Measurements from ENCODE around the gene LTBP3.

LTBP3 gene

DNA sequence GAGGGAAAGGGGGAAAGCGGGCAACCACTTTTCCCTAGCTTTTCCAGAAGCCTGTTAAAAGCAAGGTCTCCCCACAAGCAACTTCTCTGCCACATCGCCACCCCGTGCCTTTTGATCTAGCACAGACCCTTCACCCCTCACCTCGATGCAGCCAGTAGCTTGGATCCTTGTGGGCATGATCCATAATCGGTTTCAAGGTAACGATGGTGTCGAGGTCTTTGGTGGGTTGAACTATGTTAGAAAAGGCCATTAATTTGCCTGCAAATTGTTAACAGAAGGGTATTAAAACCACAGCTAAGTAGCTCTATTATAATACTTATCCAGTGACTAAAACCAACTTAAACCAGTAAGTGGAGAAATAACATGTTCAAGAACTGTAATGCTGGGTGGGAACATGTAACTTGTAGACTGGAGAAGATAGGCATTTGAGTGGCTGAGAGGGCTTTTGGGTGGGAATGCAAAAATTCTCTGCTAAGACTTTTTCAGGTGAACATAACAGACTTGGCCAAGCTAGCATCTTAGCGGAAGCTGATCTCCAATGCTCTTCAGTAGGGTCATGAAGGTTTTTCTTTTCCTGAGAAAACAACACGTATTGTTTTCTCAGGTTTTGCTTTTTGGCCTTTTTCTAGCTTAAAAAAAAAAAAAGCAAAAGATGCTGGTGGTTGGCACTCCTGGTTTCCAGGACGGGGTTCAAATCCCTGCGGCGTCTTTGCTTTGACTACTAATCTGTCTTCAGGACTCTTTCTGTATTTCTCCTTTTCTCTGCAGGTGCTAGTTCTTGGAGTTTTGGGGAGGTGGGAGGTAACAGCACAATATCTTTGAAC is 52.5 kb downstream of the LTBP3 start:
- DNase-seq = no peak

DNA sequence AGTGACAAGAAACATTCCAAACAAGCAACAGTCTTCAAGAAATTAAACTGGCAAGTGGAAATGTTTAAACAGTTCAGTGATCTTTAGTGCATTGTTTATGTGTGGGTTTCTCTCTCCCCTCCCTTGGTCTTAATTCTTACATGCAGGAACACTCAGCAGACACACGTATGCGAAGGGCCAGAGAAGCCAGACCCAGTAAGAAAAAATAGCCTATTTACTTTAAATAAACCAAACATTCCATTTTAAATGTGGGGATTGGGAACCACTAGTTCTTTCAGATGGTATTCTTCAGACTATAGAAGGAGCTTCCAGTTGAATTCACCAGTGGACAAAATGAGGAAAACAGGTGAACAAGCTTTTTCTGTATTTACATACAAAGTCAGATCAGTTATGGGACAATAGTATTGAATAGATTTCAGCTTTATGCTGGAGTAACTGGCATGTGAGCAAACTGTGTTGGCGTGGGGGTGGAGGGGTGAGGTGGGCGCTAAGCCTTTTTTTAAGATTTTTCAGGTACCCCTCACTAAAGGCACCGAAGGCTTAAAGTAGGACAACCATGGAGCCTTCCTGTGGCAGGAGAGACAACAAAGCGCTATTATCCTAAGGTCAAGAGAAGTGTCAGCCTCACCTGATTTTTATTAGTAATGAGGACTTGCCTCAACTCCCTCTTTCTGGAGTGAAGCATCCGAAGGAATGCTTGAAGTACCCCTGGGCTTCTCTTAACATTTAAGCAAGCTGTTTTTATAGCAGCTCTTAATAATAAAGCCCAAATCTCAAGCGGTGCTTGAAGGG is 53.3 kb downstream of the LTBP3 start:
- DNase-seq = no peak

GRCh38 chr11:65503949-65504673 is 54.0 kb downstream of the LTBP3 start:
- DNase-seq = no peak

GRCh38 chr11:65503368-65503948 is 54.7 kb downstream of the LTBP3 start:
- DNase-seq = no peak

DNA sequence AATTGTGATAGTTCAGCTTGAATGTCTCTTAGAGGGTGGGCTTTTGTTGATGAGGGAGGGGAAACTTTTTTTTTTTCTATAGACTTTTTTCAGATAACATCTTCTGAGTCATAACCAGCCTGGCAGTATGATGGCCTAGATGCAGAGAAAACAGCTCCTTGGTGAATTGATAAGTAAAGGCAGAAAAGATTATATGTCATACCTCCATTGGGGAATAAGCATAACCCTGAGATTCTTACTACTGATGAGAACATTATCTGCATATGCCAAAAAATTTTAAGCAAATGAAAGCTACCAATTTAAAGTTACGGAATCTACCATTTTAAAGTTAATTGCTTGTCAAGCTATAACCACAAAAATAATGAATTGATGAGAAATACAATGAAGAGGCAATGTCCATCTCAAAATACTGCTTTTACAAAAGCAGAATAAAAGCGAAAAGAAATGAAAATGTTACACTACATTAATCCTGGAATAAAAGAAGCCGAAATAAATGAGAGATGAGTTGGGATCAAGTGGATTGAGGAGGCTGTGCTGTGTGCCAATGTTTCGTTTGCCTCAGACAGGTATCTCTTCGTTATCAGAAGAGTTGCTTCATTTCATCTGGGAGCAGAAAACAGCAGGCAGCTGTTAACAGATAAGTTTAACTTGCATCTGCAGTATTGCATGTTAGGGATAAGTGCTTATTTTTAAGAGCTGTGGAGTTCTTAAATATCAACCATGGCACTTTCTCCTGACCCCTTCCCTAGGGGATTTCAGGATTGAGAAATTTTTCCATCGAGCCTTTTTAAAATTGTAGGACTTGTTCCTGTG is 55.4 kb downstream of the LTBP3 start:
- DNase-seq = peak; percentile 54

DNA sequence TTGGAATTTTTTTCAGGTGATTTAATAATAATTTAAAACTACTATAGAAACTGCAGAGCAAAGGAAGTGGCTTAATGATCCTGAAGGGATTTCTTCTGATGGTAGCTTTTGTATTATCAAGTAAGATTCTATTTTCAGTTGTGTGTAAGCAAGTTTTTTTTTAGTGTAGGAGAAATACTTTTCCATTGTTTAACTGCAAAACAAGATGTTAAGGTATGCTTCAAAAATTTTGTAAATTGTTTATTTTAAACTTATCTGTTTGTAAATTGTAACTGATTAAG is 55.9 kb downstream of the LTBP3 start:
- DNase-seq = no peak

DNA sequence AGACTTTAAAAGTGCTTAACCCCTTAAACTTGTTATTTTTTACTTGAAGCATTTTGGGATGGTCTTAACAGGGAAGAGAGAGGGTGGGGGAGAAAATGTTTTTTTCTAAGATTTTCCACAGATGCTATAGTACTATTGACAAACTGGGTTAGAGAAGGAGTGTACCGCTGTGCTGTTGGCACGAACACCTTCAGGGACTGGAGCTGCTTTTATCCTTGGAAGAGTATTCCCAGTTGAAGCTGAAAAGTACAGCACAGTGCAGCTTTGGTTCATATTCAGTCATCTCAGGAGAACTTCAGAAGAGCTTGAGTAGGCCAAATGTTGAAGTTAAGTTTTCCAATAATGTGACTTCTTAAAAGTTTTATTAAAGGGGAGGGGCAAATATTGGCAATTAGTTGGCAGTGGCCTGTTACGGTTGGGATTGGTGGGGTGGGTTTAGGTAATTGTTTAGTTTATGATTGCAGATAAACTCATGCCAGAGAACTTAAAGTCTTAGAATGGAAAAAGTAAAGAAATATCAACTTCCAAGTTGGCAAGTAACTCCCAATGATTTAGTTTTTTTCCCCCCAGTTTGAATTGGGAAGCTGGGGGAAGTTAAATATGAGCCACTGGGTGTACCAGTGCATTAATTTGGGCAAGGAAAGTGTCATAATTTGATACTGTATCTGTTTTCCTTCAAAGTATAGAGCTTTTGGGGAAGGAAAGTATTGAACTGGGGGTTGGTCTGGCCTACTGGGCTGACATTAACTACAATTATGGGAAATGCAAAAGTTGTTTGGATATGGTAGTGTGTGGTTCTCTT is 56.5 kb downstream of the LTBP3 start:
- DNase-seq = no peak

GRCh38 chr11:65501186-65501471 is 57.0 kb downstream of the LTBP3 start:
- DNase-seq = no peak

DNA sequence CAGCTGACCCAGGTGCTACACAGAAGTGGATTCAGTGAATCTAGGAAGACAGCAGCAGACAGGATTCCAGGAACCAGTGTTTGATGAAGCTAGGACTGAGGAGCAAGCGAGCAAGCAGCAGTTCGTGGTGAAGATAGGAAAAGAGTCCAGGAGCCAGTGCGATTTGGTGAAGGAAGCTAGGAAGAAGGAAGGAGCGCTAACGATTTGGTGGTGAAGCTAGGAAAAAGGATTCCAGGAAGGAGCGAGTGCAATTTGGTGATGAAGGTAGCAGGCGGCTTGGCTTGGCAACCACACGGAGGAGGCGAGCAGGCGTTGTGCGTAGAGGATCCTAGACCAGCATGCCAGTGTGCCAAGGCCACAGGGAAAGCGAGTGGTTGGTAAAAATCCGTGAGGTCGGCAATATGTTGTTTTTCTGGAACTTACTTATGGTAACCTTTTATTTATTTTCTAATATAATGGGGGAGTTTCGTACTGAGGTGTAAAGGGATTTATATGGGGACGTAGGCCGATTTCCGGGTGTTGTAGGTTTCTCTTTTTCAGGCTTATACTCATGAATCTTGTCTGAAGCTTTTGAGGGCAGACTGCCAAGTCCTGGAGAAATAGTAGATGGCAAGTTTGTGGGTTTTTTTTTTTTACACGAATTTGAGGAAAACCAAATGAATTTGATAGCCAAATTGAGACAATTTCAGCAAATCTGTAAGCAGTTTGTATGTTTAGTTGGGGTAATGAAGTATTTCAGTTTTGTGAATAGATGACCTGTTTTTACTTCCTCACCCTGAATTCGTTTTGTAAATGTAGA is 57.6 kb downstream of the LTBP3 start:
- peak; percentile 38 for DNase-seq

DNA sequence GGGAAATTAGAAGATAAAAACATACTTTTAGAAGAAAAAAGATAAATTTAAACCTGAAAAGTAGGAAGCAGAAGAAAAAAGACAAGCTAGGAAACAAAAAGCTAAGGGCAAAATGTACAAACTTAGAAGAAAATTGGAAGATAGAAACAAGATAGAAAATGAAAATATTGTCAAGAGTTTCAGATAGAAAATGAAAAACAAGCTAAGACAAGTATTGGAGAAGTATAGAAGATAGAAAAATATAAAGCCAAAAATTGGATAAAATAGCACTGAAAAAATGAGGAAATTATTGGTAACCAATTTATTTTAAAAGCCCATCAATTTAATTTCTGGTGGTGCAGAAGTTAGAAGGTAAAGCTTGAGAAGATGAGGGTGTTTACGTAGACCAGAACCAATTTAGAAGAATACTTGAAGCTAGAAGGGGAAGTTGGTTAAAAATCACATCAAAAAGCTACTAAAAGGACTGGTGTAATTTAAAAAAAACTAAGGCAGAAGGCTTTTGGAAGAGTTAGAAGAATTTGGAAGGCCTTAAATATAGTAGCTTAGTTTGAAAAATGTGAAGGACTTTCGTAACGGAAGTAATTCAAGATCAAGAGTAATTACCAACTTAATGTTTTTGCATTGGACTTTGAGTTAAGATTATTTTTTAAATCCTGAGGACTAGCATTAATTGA is 58.3 kb downstream of the LTBP3 start:
- no peak for DNase-seq

DNA sequence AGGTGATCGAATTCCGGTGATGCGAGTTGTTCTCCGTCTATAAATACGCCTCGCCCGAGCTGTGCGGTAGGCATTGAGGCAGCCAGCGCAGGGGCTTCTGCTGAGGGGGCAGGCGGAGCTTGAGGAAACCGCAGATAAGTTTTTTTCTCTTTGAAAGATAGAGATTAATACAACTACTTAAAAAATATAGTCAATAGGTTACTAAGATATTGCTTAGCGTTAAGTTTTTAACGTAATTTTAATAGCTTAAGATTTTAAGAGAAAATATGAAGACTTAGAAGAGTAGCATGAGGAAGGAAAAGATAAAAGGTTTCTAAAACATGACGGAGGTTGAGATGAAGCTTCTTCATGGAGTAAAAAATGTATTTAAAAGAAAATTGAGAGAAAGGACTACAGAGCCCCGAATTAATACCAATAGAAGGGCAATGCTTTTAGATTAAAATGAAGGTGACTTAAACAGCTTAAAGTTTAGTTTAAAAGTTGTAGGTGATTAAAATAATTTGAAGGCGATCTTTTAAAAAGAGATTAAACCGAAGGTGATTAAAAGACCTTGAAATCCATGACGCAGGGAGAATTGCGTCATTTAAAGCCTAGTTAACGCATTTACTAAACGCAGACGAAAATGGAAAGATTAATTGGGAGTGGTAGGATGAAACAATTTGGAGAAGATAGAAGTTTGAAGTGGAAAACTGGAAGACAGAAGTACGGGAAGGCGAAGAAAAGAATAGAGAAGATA is 59.0 kb downstream of the LTBP3 start, which contains the start of gene MALAT1:
MALAT1 (plus strand) TSS at position 69 of the 736 bp plus-strand sequence.
- peak; percentile 97 for DNase-seq

GRCh38 chr11:65498727-65498976 is 59.5 kb downstream of the LTBP3 start:
- no peak for DNase-seq

DNA sequence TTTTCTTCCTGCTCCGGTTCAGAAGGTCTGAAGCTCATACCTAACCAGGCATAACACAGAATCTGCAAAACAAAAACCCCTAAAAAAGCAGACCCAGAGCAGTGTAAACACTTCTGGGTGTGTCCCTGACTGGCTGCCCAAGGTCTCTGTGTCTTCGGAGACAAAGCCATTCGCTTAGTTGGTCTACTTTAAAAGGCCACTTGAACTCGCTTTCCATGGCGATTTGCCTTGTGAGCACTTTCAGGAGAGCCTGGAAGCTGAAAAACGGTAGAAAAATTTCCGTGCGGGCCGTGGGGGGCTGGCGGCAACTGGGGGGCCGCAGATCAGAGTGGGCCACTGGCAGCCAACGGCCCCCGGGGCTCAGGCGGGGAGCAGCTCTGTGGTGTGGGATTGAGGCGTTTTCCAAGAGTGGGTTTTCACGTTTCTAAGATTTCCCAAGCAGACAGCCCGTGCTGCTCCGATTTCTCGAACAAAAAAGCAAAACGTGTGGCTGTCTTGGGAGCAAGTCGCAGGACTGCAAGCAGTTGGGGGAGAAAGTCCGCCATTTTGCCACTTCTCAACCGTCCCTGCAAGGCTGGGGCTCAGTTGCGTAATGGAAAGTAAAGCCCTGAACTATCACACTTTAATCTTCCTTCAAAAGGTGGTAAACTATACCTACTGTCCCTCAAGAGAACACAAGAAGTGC is 60.0 kb downstream of the LTBP3 start:
- peak; percentile 73 for DNase-seq

- DNase-seq = peak; percentile 99
Observed at GRCh38 chr11:65497141-65498041, 60.8 kb downstream of the LTBP3 start.

DNA sequence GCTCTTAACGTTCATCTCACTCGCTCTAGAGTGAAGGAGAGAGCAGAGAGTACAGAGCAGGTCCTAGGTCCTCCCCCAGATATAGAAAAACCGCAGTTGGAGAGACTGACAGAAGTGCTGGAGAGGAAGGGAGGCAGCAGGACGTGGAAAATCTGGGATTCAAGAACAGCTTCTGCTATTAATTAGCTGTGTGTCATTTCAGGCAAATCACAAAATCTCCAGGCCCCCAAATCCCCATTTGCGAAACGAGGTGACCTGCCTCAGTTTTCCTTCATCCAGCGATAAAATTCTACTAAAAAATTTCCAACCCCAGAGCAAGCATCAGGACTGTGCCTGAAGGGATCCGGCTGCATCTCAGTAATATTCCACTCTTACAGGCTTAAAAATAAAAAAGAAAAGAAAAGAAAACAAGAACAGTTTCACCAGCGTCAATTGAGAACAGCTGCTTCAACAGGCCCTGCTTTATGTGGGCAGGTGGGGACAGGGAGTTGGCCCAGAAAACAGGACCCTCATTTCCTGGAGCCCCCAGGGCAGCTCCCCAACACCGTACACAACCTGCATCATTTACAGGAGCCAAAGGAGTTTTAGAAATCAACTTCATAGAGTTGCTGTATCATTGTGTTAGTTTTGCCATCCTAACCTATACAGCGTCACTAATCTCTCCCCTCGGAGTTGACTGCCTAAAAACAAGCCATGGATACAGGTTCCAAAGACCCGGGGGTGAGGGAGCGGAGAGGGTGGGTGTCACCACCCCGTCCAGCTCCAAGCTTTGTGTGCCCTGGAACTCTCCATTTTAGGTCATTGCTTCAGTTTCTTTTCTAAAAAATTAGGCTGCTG is 61.6 kb downstream of the LTBP3 start:
- no peak for DNase-seq

- no peak for DNase-seq
Observed at GRCh38 chr11:65493367-65494176, 64.6 kb downstream of the LTBP3 start.
